HCT116 (cell line): ENCODE measurements around the gene KIF13A. TPM values are rescaled to one million over a fixed set of nuclear protein-coding genes. Genes with fewer than 3 reads are reported as not detected.

Experiments used
- ATAC-seq: fragments of 200-7000 bp; cut with Tn5 transposase; 2 replicates; pipeline ENCODE4 v1.9.1; 2020; ENCODE audit warnings: mild to moderate bottlenecking, moderate library complexity
- BruUV-seq: library from RNA; stranded (reverse); fragments of 400-500 nt; replicated peaks from 2 replicates; lab custom pipeline; 2021; lab: Mats Ljungman, UMichigan
- CTCF ChIA-PET: fragments of 300-600 bp; sonication (Branson Sonifier 250); formaldehyde crosslinking; loops from one replicate; lab custom pipeline; 2021; ENCODE audit warnings: antibody characterized with exemption; lab: Charles Lee
- POLR2A ChIA-PET: fragments of 300-600, 350-600 bp; sonication (Branson Sonifier 250); formaldehyde crosslinking; loops from one replicate; lab custom pipeline; 2021; ENCODE audit warnings: antibody characterized with exemption; lab: Charles Lee
- RAD21 ChIA-PET, 2 experiments: fragments of 300-600 bp; sonication (Branson Sonifier 250); formaldehyde crosslinking; loops; one replicate each; lab custom pipeline; 2023; ENCODE audit warnings: low total read pairs in 2 of 2; ENCODE audit not compliant: uncharacterized antibody in 2 of 2, unreplicated experiment in 2 of 2, low non-redundant PET in 1 of 2; lab: Charles Lee
- DNase-seq: peaks from one replicate; pipeline ENCODE4 v3.0.0-alpha.2; 2010; ENCODE audit warnings: low read depth, low spot score
- H2AFZ ChIP-seq: fragments of 200-600 bp; shearing (Covaris generic), sonication (generic); 2 replicates; pipeline ENCODE4 v1.6.1; 2017; ENCODE audit warnings: low read depth, mixed run types, mixed read lengths, antibody characterized with exemption, low read length; ENCODE audit not compliant: poor library complexity, severe bottlenecking
- H3K27ac ChIP-seq: 2 replicates; pipeline ENCODE4 v1.5.1; 2012; ENCODE audit warnings: low read depth, low read length
- H3K27me3 ChIP-seq: fragments of 200-600 bp; sonication (generic); 2 replicates; pipeline ENCODE4 v1.6.1; 2016; ENCODE audit warnings: mixed run types, low read length, mixed read lengths; ENCODE audit not compliant: insufficient read depth
- H3K36me3 ChIP-seq, 2 experiments: fragments of 200-500 bp in 1 of 2; fragments of 200-600 bp in 1 of 2; sonication (Bioruptor generic) in 1 of 2; sonication (generic) in 1 of 2; 2 replicates each; pipeline versions ENCODE4 v1.5.1 to v1.6.1; 2014 to 2016; ENCODE audit warnings: low read length in 2 of 2, inconsistent platforms in 1 of 2, mixed read lengths in 1 of 2, mixed run types in 1 of 2; ENCODE audit not compliant: insufficient read depth in 2 of 2, control insufficient read depth in 1 of 2
- H3K4me1 ChIP-seq, 2 experiments: fragments of 200-600 bp in 1 of 2; sonication (generic) in 1 of 2; 2 replicates each; pipeline versions ENCODE4 v1.5.1 to v1.6.1; 2012 to 2017; ENCODE audit warnings: low read length in 2 of 2, inconsistent platforms in 1 of 2, mild to moderate bottlenecking in 1 of 2, mixed read lengths in 1 of 2, mixed run types in 1 of 2, moderate library complexity in 1 of 2; ENCODE audit not compliant: insufficient read depth in 2 of 2, control insufficient read depth in 1 of 2
- H3K4me2 ChIP-seq: fragments of 200-600 bp; sonication (generic); 2 replicates; pipeline ENCODE4 v1.6.1; 2017; ENCODE audit warnings: mixed run types, low read length, mixed read lengths
- H3K4me3 ChIP-seq, 2 experiments: fragments of 200-600 bp in 1 of 2; sonication (generic) in 1 of 2; replicated peaks in 1 of 2; 2 replicates each; pipeline ENCODE4 v1.5.1; 2011 to 2016; ENCODE audit warnings: low read length in 2 of 2, control low read depth in 1 of 2, low read depth in 1 of 2, mild to moderate bottlenecking in 1 of 2, mixed read lengths in 1 of 2, mixed run types in 1 of 2
- H3K79me2 ChIP-seq: fragments of 200-600 bp; sonication (generic); 2 replicates; pipeline ENCODE4 v1.6.1; 2017; ENCODE audit warnings: mild to moderate bottlenecking, mixed run types, low read length, moderate library complexity, mixed read lengths; ENCODE audit not compliant: insufficient read depth
- H3K9ac ChIP-seq: fragments of 200-600 bp; sonication (generic); 2 replicates; pipeline ENCODE4 v1.6.1; 2016; ENCODE audit warnings: low read length, mixed read lengths
- H3K9me2 ChIP-seq: fragments of 200-600 bp; sonication (generic), shearing (Covaris generic); 2 replicates; pipeline ENCODE4 v1.6.1; 2017; ENCODE audit warnings: mixed run types, mild to moderate bottlenecking, moderate library complexity; ENCODE audit not compliant: insufficient read depth
- H3K9me3 ChIP-seq, 2 experiments: fragments of 200-500 bp in 1 of 2; fragments of 200-600 bp in 1 of 2; sonication (Bioruptor generic) in 1 of 2; sonication (generic) in 1 of 2; 2 replicates each; pipeline ENCODE4 v1.6.1; 2014 to 2017; ENCODE audit warnings: low read length in 2 of 2, mixed read lengths in 2 of 2, inconsistent platforms in 1 of 2, low read depth in 1 of 2, mild to moderate bottlenecking in 1 of 2, mixed run types in 1 of 2, moderate library complexity in 1 of 2; ENCODE audit not compliant: control insufficient read depth in 1 of 2, insufficient read depth in 1 of 2
- H4K20me1 ChIP-seq: fragments of 200-600 bp; sonication (generic), shearing (Covaris generic); 2 replicates; pipeline ENCODE4 v1.6.1; 2017; ENCODE audit warnings: mixed run types, mild to moderate bottlenecking, moderate library complexity; ENCODE audit not compliant: insufficient read depth
- CBX3 ChIP-seq: IDR thresholded peaks from 2 replicates; pipeline ENCODE4 v1.6.1; 2012; ENCODE audit warnings: low read depth
- CEBPB ChIP-seq: IDR thresholded peaks from 2 replicates; pipeline ENCODE4 v1.6.1; 2012; ENCODE audit warnings: low read depth
- EGR1 ChIP-seq: IDR thresholded peaks from 2 replicates; pipeline ENCODE4 v1.6.1; 2012; ENCODE audit warnings: low read depth
- ELF1 ChIP-seq: IDR thresholded peaks from 2 replicates; pipeline ENCODE4 v1.6.1; 2012; ENCODE audit warnings: low read depth, borderline replicate concordance
- EZH2phosphoT487 ChIP-seq: fragments of 200-600 bp; IDR thresholded peaks from 2 replicates; pipeline ENCODE4 v1.6.1; 2018; ENCODE audit warnings: antibody characterized with exemption, borderline replicate concordance
- MAX ChIP-seq: IDR thresholded peaks from 2 replicates; pipeline ENCODE4 v1.6.1; 2012
- POLR2A ChIP-seq: IDR thresholded peaks from 2 replicates; pipeline ENCODE4 v1.7.0; 2011; ENCODE audit warnings: borderline replicate concordance; ENCODE audit not compliant: insufficient read depth, insufficient read length; ENCODE audit errors: extremely low read depth
- POLR2AphosphoS5 ChIP-seq: IDR thresholded peaks from 2 replicates; pipeline ENCODE4 v1.6.1; 2011; ENCODE audit warnings: mild to moderate bottlenecking, low read depth, low read length, moderate library complexity
- RAD21 ChIP-seq: IDR thresholded peaks from 2 replicates; pipeline ENCODE4 v1.6.1; 2012; ENCODE audit warnings: low read depth, mild to moderate bottlenecking
- REST ChIP-seq: IDR thresholded peaks from 2 replicates; pipeline ENCODE4 v1.6.1; 2012; ENCODE audit warnings: low read depth
- SIN3A ChIP-seq: IDR thresholded peaks from 2 replicates; pipeline ENCODE4 v1.6.1; 2012; ENCODE audit warnings: low read depth
- SRF ChIP-seq: IDR thresholded peaks from 2 replicates; pipeline ENCODE4 v1.6.1; 2012; ENCODE audit warnings: low read depth
- YY1 ChIP-seq: IDR thresholded peaks from 2 replicates; pipeline ENCODE4 v1.6.1; 2011; ENCODE audit warnings: low read length, low read depth, moderate library complexity, mild to moderate bottlenecking; ENCODE audit not compliant: insufficient replicate concordance; ENCODE audit errors: extremely low read depth
- ZBTB33 ChIP-seq: IDR thresholded peaks from 2 replicates; pipeline ENCODE4 v1.6.1; 2011; ENCODE audit warnings: mild to moderate bottlenecking, low read length, moderate library complexity; ENCODE audit not compliant: insufficient replicate concordance; ENCODE audit errors: extremely low read depth
- ZFX ChIP-seq: fragments of 450-650 bp; IDR thresholded peaks from 2 replicates; pipeline ENCODE4 v1.6.1; 2017
- ZNF274 ChIP-seq: fragments of 200-500 bp; sonication (Bioruptor generic); IDR thresholded peaks from 2 replicates; pipeline ENCODE4 v1.6.1; 2014; ENCODE audit warnings: mild to moderate bottlenecking, low read depth, low read length, inconsistent platforms
- intact Hi-C: fragments of 100-400 bp; cut with micrococcal nuclease; formaldehyde crosslinking; loops from 2 replicates; pipeline ENCODE4 v1.10.0; 2022
- total RNA-seq: library from RNA; stranded (reverse); gene quantifications from one replicate; pipeline ENCODE4 v1.2.1, GENCODE V29; 2021; ENCODE audit not compliant: unreplicated experiment
- TF ChIP-seq, protein P1 (sequence below), 3 experiments: fragments of 200-600 bp in 1 of 3; sonication (generic) in 1 of 3; IDR thresholded peaks in 2 of 3; conservative IDR thresholded peaks in 1 of 3; 2 replicates each; pipeline ENCODE4 v1.5.1; 2012 to 2017; ENCODE audit warnings: low read depth in 2 of 3, low read length in 2 of 3, antibody characterized with exemption in 1 of 3, borderline replicate concordance in 1 of 3, control low read depth in 1 of 3, mild to moderate bottlenecking in 1 of 3, mixed read lengths in 1 of 3, mixed run types in 1 of 3, moderate library complexity in 1 of 3; ENCODE audit not compliant: insufficient read depth in 1 of 3
- TF ChIP-seq, protein P2 (sequence below): IDR thresholded peaks from 2 replicates; pipeline ENCODE4 v1.6.1; 2012

KIF13A gene
- total RNA-seq, 1 experiment from 2014 or later = 23.1 TPM

DNA sequence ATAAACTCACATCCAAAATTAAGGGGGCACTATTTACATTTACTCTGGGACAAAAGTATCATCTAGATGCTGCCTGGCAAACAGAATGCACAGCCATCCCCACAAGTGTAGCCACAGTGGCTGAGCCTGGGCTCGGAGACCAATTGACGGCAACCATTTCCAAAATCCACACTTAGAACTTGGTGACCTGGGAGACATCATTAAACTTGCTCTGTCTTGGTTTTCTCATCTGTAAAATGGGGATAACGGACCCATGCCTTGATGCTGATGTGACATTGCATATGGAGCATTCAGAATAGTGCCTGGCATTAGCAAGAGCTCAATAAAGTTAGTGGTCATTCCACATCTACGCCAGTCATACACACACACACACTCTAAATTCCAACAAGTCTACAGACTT lies 140.7 kb downstream of the KIF13A start:
- Histone ChIP-seq H3K9me3 (no peaks in the 10 kb centered on the region), H3K9me2 (no peaks in the 10 kb centered on the region), H2AFZ (no peak overlapping the region), H3K27me3 (no peaks in the 10 kb centered on the region), H3K36me3 (no peaks in the 10 kb centered on the region; a peak in 1 of 4 replicates)
- RAD21 ChIA-PET = no interaction called here
- TF ChIP-seq, protein P1, sequence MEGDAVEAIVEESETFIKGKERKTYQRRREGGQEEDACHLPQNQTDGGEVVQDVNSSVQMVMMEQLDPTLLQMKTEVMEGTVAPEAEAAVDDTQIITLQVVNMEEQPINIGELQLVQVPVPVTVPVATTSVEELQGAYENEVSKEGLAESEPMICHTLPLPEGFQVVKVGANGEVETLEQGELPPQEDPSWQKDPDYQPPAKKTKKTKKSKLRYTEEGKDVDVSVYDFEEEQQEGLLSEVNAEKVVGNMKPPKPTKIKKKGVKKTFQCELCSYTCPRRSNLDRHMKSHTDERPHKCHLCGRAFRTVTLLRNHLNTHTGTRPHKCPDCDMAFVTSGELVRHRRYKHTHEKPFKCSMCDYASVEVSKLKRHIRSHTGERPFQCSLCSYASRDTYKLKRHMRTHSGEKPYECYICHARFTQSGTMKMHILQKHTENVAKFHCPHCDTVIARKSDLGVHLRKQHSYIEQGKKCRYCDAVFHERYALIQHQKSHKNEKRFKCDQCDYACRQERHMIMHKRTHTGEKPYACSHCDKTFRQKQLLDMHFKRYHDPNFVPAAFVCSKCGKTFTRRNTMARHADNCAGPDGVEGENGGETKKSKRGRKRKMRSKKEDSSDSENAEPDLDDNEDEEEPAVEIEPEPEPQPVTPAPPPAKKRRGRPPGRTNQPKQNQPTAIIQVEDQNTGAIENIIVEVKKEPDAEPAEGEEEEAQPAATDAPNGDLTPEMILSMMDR (IDR thresholded peaks at IDR 0.05 in 2 of 3, conservative IDR thresholded peaks at IDR 0.05 in 1 of 3; ENCODE audit: borderline replicate concordance in 1 of 3, insufficient read depth in 1 of 3, low read depth in 2 of 3, low read length in 2 of 3) = no peak
- TF ChIP-seq POLR2AphosphoS5 (no peak), CEBPB (no peak), CBX3 (no peak), ZBTB33 (no peak), EZH2phosphoT487 (no peak), ZNF274 (no peak), ELF1 (no peak), YY1 (no peak), EGR1 (no peak), POLR2A (no peak), ZFX (no peak), REST (no peak), RAD21 (no peak), SIN3A (no peak), MAX (no peak), SRF (no peak)
- TF ChIP-seq, protein P2, sequence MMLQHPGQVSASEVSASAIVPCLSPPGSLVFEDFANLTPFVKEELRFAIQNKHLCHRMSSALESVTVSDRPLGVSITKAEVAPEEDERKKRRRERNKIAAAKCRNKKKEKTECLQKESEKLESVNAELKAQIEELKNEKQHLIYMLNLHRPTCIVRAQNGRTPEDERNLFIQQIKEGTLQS = no peak
- TF ChIP-seq, all 23 proteins: peak for 0
- intact Hi-C loops = no loop called here
- POLR2A ChIA-PET = no interaction called here
- H3K79me2 ChIP-seq = no peaks in the 10 kb centered on the region
- H3K4me1 ChIP-seq = no peaks in the 10 kb centered on the region
- CTCF ChIA-PET = no interaction called here
- H3K27ac ChIP-seq = no peak overlapping the region
- H3K4me2 ChIP-seq = no peak overlapping the region
- no peak overlapping the region for H3K4me3 ChIP-seq
- no peak for ATAC-seq
- no TSS peak for BruUV-seq
- DNase-seq = no peak
- H4K20me1 ChIP-seq = no peaks in the 10 kb centered on the region
- no peak overlapping the region for H3K9ac ChIP-seq
